ENCODE data around the gene CDH12.

CDH12 gene

GRCh38 chr5:22706901-22707300 is 146.2 kb downstream of the CDH12 start:
- no peaks in the 10 kb centered on the region for H3K79me2 ChIP-seq (ENCODE audit: control insufficient read depth, insufficient read depth, low read length, poor library complexity)
- no peak overlapping the region for H3K4me3 ChIP-seq (ENCODE audit: low read depth, low read length)
- H3K9ac ChIP-seq (ENCODE audit: low read length), result no peak overlapping the region
- H2BK5ac ChIP-seq (ENCODE audit: low read depth, low read length, poor library complexity), result no peak overlapping the region
- H3K36me3 ChIP-seq (ENCODE audit: control insufficient read depth in 1 of 2, insufficient read depth in 2 of 2, low read length in 2 of 2), result no peaks in the 10 kb centered on the region
- WGBS (ENCODE audit: extremely low coverage, insufficient coverage, insufficient read length), result no CpG with 5 or more reads among the region's 1 CpG
- no peak overlapping the region for H2AFZ ChIP-seq (ENCODE audit: insufficient read depth, low read length, poor library complexity)
- H2AK5ac ChIP-seq (ENCODE audit: low read length), result no peak overlapping the region
- no peak overlapping the region for H3K14ac ChIP-seq (ENCODE audit: low read length)
- no peaks in the 10 kb centered on the region for H3K27me3 ChIP-seq (ENCODE audit: insufficient read depth, low read length)
- no peak overlapping the region for H4K12ac ChIP-seq (ENCODE audit: low read depth, low read length)
- DNase-seq, result no peak
- H3K23ac ChIP-seq (ENCODE audit: low read length), result no peak overlapping the region
- no peak overlapping the region for H3K4me2 ChIP-seq (ENCODE audit: low read length)
- H3K4ac ChIP-seq (ENCODE audit: low read depth, low read length), result no peak overlapping the region
- H4K8ac ChIP-seq (ENCODE audit: low read depth, low read length), result no peak overlapping the region
- no peak overlapping the region for H3K27ac ChIP-seq (ENCODE audit: low read depth, low read length)
- H3K9me3 ChIP-seq (ENCODE audit: insufficient read depth, low read depth, low read length), result no peaks in the 10 kb centered on the region
- no peak overlapping the region for H2BK120ac ChIP-seq (ENCODE audit: insufficient read depth, low read length, poor library complexity)
- no peaks in the 10 kb centered on the region for H3K4me1 ChIP-seq (ENCODE audit: control insufficient read depth in 1 of 2, insufficient read depth in 2 of 2, low read length in 2 of 2)
- H2BK12ac ChIP-seq (ENCODE audit: low read length), result no peak overlapping the region
- H3K18ac ChIP-seq (ENCODE audit: low read length), result no peak overlapping the region
- H4K91ac ChIP-seq (ENCODE audit: low read depth, low read length), result no peak overlapping the region
- H3K79me1 ChIP-seq (ENCODE audit: low read length), result no peaks in the 10 kb centered on the region

GRCh38 chr5:22699319-22699718 is 153.8 kb downstream of the CDH12 start:
- no CpG with 5 or more reads among the region's 5 CpGs for WGBS (ENCODE audit: extremely low coverage, insufficient coverage, insufficient read length)
- Histone ChIP-seq H3K79me2 (ENCODE audit: control insufficient read depth, insufficient read depth, low read length, poor library complexity) (no peaks in the 10 kb centered on the region), H3K23ac (ENCODE audit: low read length) (no peak overlapping the region), H3K18ac (ENCODE audit: low read length) (no peak overlapping the region), H3K14ac (ENCODE audit: low read length) (no peak overlapping the region), H3K79me1 (ENCODE audit: low read length) (no peaks in the 10 kb centered on the region), H4K91ac (ENCODE audit: low read depth, low read length) (no peak overlapping the region), H2AK5ac (ENCODE audit: low read length) (no peak overlapping the region), H3K9ac (ENCODE audit: low read length) (no peak overlapping the region), H2BK120ac (ENCODE audit: insufficient read depth, low read length, poor library complexity) (no peak overlapping the region), H4K12ac (ENCODE audit: low read depth, low read length) (no peak overlapping the region), H2AFZ (ENCODE audit: insufficient read depth, low read length, poor library complexity) (no peak overlapping the region), H3K4ac (ENCODE audit: low read depth, low read length) (no peak overlapping the region), H2BK5ac (ENCODE audit: low read depth, low read length, poor library complexity) (no peak overlapping the region), H2BK12ac (ENCODE audit: low read length) (no peak overlapping the region), H3K36me3 (ENCODE audit: control insufficient read depth in 1 of 2, insufficient read depth in 2 of 2, low read length in 2 of 2) (no peaks in the 10 kb centered on the region), H3K9me3 (ENCODE audit: insufficient read depth, low read depth, low read length) (no peaks in the 10 kb centered on the region), H3K27ac (ENCODE audit: low read depth, low read length) (no peak overlapping the region), H3K4me2 (ENCODE audit: low read length) (no peak overlapping the region), H4K8ac (ENCODE audit: low read depth, low read length) (no peak overlapping the region), H3K4me1 (ENCODE audit: control insufficient read depth in 1 of 2, insufficient read depth in 2 of 2, low read length in 2 of 2) (no peaks in the 10 kb centered on the region), H3K4me3 (ENCODE audit: low read depth, low read length) (no peak overlapping the region), H3K27me3 (ENCODE audit: insufficient read depth, low read length) (no peaks in the 10 kb centered on the region)
- DNase-seq, result no peak

- no peak overlapping the region for H4K91ac ChIP-seq (ENCODE audit: low read depth, low read length)
Observed at GRCh38 chr5:22693121-22693520, 160.0 kb downstream of the CDH12 start.

GRCh38 chr5:22683050-22683449 is 170.1 kb downstream of the CDH12 start:
- no peaks in the 10 kb centered on the region for H3K79me1 ChIP-seq (ENCODE audit: low read length)
- no peak overlapping the region for H3K4ac ChIP-seq (ENCODE audit: low read depth, low read length)
- H3K9ac ChIP-seq (ENCODE audit: low read length), result no peak overlapping the region
- H2AFZ ChIP-seq (ENCODE audit: insufficient read depth, low read length, poor library complexity), result no peak overlapping the region
- no peak overlapping the region for H2AK5ac ChIP-seq (ENCODE audit: low read length)
- no peak overlapping the region for H4K91ac ChIP-seq (ENCODE audit: low read depth, low read length)
- no peak overlapping the region for H2BK5ac ChIP-seq (ENCODE audit: low read depth, low read length, poor library complexity)
- no peak overlapping the region for H3K4me2 ChIP-seq (ENCODE audit: low read length)
- H4K8ac ChIP-seq (ENCODE audit: low read depth, low read length), result no peak overlapping the region
- H2BK12ac ChIP-seq (ENCODE audit: low read length), result no peak overlapping the region
- H3K14ac ChIP-seq (ENCODE audit: low read length), result no peak overlapping the region
- no peak for DNase-seq
- no peaks in the 10 kb centered on the region for H3K4me1 ChIP-seq (ENCODE audit: control insufficient read depth in 1 of 2, insufficient read depth in 2 of 2, low read length in 2 of 2)
- no peaks in the 10 kb centered on the region for H3K27me3 ChIP-seq (ENCODE audit: insufficient read depth, low read length)
- no peak overlapping the region for H3K18ac ChIP-seq (ENCODE audit: low read length)
- H3K27ac ChIP-seq (ENCODE audit: low read depth, low read length), result no peak overlapping the region
- H2BK120ac ChIP-seq (ENCODE audit: insufficient read depth, low read length, poor library complexity), result no peak overlapping the region
- no peak overlapping the region for H4K12ac ChIP-seq (ENCODE audit: low read depth, low read length)
- H3K9me3 ChIP-seq (ENCODE audit: insufficient read depth, low read depth, low read length), result no peaks in the 10 kb centered on the region
- H3K23ac ChIP-seq (ENCODE audit: low read length), result no peak overlapping the region
- no peak overlapping the region for H3K4me3 ChIP-seq (ENCODE audit: low read depth, low read length)
- WGBS (ENCODE audit: extremely low coverage, insufficient coverage, insufficient read length), result no CpG with 5 or more reads among the region's 2 CpGs
- no peaks in the 10 kb centered on the region for H3K79me2 ChIP-seq (ENCODE audit: control insufficient read depth, insufficient read depth, low read length, poor library complexity)
- H3K36me3 ChIP-seq (ENCODE audit: control insufficient read depth in 1 of 2, insufficient read depth in 2 of 2, low read length in 2 of 2), result no peaks in the 10 kb centered on the region

More at GRCh38 chr5:22693121-22693520, 160.0 kb downstream of the CDH12 start:
- H3K36me3 ChIP-seq (ENCODE audit: control insufficient read depth in 1 of 2, insufficient read depth in 2 of 2, low read length in 2 of 2), result no peaks in the 10 kb centered on the region
- no peak overlapping the region for H4K12ac ChIP-seq (ENCODE audit: low read depth, low read length)
- no peak overlapping the region for H3K27ac ChIP-seq (ENCODE audit: low read depth, low read length)
- H2BK5ac ChIP-seq (ENCODE audit: low read depth, low read length, poor library complexity), result no peak overlapping the region
- no peak overlapping the region for H3K4me3 ChIP-seq (ENCODE audit: low read depth, low read length)
- no CpG with 5 or more reads among the region's 4 CpGs for WGBS (ENCODE audit: extremely low coverage, insufficient coverage, insufficient read length)
- no peaks in the 10 kb centered on the region for H3K27me3 ChIP-seq (ENCODE audit: insufficient read depth, low read length)
- H3K23ac ChIP-seq (ENCODE audit: low read length), result no peak overlapping the region
- H3K4me1 ChIP-seq (ENCODE audit: control insufficient read depth in 1 of 2, insufficient read depth in 2 of 2, low read length in 2 of 2), result no peaks in the 10 kb centered on the region
- H2BK12ac ChIP-seq (ENCODE audit: low read length), result no peak overlapping the region
- H3K14ac ChIP-seq (ENCODE audit: low read length), result no peak overlapping the region
- no peak overlapping the region for H2AFZ ChIP-seq (ENCODE audit: insufficient read depth, low read length, poor library complexity)
- no peak for DNase-seq
- no peaks in the 10 kb centered on the region for H3K79me2 ChIP-seq (ENCODE audit: control insufficient read depth, insufficient read depth, low read length, poor library complexity)
- no peak overlapping the region for H4K8ac ChIP-seq (ENCODE audit: low read depth, low read length)
- no peaks in the 10 kb centered on the region for H3K79me1 ChIP-seq (ENCODE audit: low read length)
- no peak overlapping the region for H3K4me2 ChIP-seq (ENCODE audit: low read length)
- H3K9ac ChIP-seq (ENCODE audit: low read length), result no peak overlapping the region
- no peak overlapping the region for H3K4ac ChIP-seq (ENCODE audit: low read depth, low read length)
- no peak overlapping the region for H3K18ac ChIP-seq (ENCODE audit: low read length)
- no peaks in the 10 kb centered on the region for H3K9me3 ChIP-seq (ENCODE audit: insufficient read depth, low read depth, low read length)
- no peak overlapping the region for H2AK5ac ChIP-seq (ENCODE audit: low read length)
- no peak overlapping the region for H2BK120ac ChIP-seq (ENCODE audit: insufficient read depth, low read length, poor library complexity)

Data from trophoblast cell (in vitro differentiated cells and primary cell).